PC-9 (cell line): ENCODE results near the gene ZNF470. TPM values are rescaled to one million over a fixed set of nuclear protein-coding genes. Genes with fewer than 3 reads are reported as not detected.

Experiments
- BruUV-seq: library from RNA; stranded (reverse); fragments of 400-500 nt; replicated peaks from 2 replicates; lab custom pipeline; 2021; lab: Mats Ljungman, UMichigan
- CTCF ChIA-PET: fragments of 300-600 bp; sonication (Branson Sonifier 250); formaldehyde crosslinking; loops from one replicate; lab custom pipeline; 2022; ENCODE audit warnings: antibody characterized with exemption; lab: Charles Lee
- POLR2A ChIA-PET: fragments of 300-600 bp; sonication (Branson Sonifier 250); formaldehyde crosslinking; loops from one replicate; lab custom pipeline; 2022; ENCODE audit warnings: antibody characterized with exemption; ENCODE audit not compliant: unreplicated experiment; lab: Charles Lee
- DNase-seq, 2 experiments: peaks; one replicate each; pipeline versions ENCODE4 v3.0.0 to v3.0.0-alpha.2; 2015 to 2022; ENCODE audit warnings: mixed read lengths in 1 of 2
- H2AFZ ChIP-seq: fragments of 200-600 bp; sonication (generic); 2 replicates; pipeline ENCODE4 v1.8.1; 2017; ENCODE audit warnings: antibody characterized with exemption
- H3F3A ChIP-seq: fragments of 200-600 bp; sonication (generic); 2 replicates; pipeline ENCODE4 v1.8.1; 2017; ENCODE audit warnings: antibody characterized with exemption, mild to moderate bottlenecking, low read depth; ENCODE audit not compliant: insufficient read depth
- H3K27ac ChIP-seq: fragments of 200-600 bp; sonication (generic); 2 replicates; pipeline ENCODE4 v1.6.1; 2016; ENCODE audit warnings: mixed run types
- H3K27me3 ChIP-seq: fragments of 200-600 bp; sonication (generic); 2 replicates; pipeline ENCODE4 v1.6.1; 2016; ENCODE audit warnings: low read depth, mixed run types; ENCODE audit not compliant: insufficient read depth
- H3K36me3 ChIP-seq: fragments of 200-600 bp; sonication (generic); 2 replicates; pipeline ENCODE4 v1.6.1; 2016; ENCODE audit warnings: low read depth, mixed run types
- H3K4me1 ChIP-seq: fragments of 200-600 bp; sonication (generic); replicated peaks from 2 replicates; pipeline ENCODE4 v1.6.1; 2016; ENCODE audit warnings: mixed run types; ENCODE audit not compliant: insufficient read depth
- H3K4me2 ChIP-seq: fragments of 200-600 bp; sonication (generic); 2 replicates; pipeline ENCODE4 v1.6.1; 2017; ENCODE audit warnings: mixed run types
- H3K4me3 ChIP-seq: fragments of 200-600 bp; sonication (generic); 2 replicates; pipeline ENCODE4 v1.6.1; 2016; ENCODE audit warnings: mixed run types
- H3K79me2 ChIP-seq: fragments of 200-600 bp; sonication (generic); 2 replicates; pipeline ENCODE4 v1.6.1; 2017; ENCODE audit warnings: low read depth, mixed run types
- H3K9me2 ChIP-seq: fragments of 200-600 bp; sonication (generic); 2 replicates; pipeline ENCODE4 v1.8.1; 2017; ENCODE audit warnings: mild to moderate bottlenecking; ENCODE audit not compliant: insufficient read depth
- H3K9me3 ChIP-seq: fragments of 200-600 bp; sonication (generic); 2 replicates; pipeline ENCODE4 v1.8.1; 2016; ENCODE audit warnings: low read depth; ENCODE audit not compliant: insufficient read depth
- H4K20me1 ChIP-seq: fragments of 200-600 bp; sonication (generic); 2 replicates; pipeline ENCODE4 v1.8.1; 2017; ENCODE audit not compliant: insufficient read depth
- CTCF ChIP-seq: fragments of 200-600 bp; sonication (generic); conservative IDR thresholded peaks from 2 replicates; pipeline ENCODE4 v1.6.1; 2017; ENCODE audit warnings: mixed run types, antibody characterized with exemption, mild to moderate bottlenecking, moderate library complexity
- EZH2 ChIP-seq: fragments of 200-600 bp; sonication (generic); IDR thresholded peaks from 2 replicates; pipeline ENCODE4 v1.8.0; 2017; ENCODE audit warnings: antibody characterized with exemption, low read depth
- intact Hi-C: fragments of 100-400 bp; cut with micrococcal nuclease; formaldehyde crosslinking; loops from one replicate; pipeline ENCODE4 v1.10.0; 2022; ENCODE audit not compliant: unreplicated experiment
- total RNA-seq: library from RNA; stranded (reverse); gene quantifications from 2 replicates; pipeline ENCODE4 v1.2.3, GENCODE V29; 2021

The ZNF470 gene
- total RNA-seq, 1 experiment from 2014 or later, result 1.7 TPM

GRCh38 chr19:56547535-56547934 is 19.7 kb upstream of the ZNF470 start:
- Histone ChIP-seq H3K79me2 (no peaks in the 10 kb centered on the region), H3K9me3 (peaks cover 33% of the 10 kb centered on the region), H3F3A (no peaks in the 10 kb centered on the region), H3K4me2 (no peak overlapping the region), H3K27me3 (no peaks in the 10 kb centered on the region), H3K4me3 (no peak overlapping the region), H4K20me1 (no peaks in the 10 kb centered on the region), H3K27ac (no peak overlapping the region), H3K4me1 (no peaks in the 10 kb centered on the region), H3K9me2 (no peaks in the 10 kb centered on the region), H2AFZ (no peak overlapping the region), H3K36me3 (peaks cover 17% of the 10 kb centered on the region)
- BruUV-seq, result no TSS peak
- POLR2A ChIA-PET, result no interaction called here
- DNase-seq, result no peak
- TF ChIP-seq EZH2 (no peak), CTCF (no peak)
- intact Hi-C loops, result no loop called here
- CTCF ChIA-PET, result no interaction called here

DNA sequence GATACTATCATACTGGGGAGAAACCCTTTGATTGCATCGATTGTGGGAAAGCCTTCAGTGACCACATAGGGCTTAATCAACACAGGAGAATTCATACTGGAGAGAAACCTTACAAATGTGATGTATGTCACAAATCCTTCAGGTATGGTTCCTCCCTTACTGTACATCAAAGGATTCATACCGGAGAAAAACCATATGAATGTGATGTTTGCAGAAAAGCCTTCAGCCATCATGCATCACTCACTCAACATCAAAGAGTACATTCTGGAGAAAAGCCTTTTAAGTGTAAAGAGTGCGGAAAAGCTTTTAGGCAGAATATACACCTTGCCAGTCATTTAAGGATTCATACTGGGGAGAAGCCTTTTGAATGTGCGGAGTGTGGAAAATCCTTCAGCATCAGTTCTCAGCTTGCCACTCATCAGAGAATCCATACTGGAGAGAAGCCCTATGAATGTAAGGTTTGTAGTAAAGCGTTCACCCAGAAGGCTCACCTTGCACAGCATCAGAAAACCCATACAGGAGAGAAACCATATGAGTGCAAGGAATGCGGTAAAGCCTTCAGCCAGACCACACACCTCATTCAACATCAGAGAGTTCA is 12.9 kb upstream of the ZNF470 start:
- peaks cover 85% of the 10 kb centered on the region for H3K9me3 ChIP-seq
- peaks cover 26% of the 10 kb centered on the region for H3K36me3 ChIP-seq
- no peak overlapping the region for H3K27ac ChIP-seq
- POLR2A ChIA-PET, result no interaction called here
- BruUV-seq, result no TSS peak
- H3K4me1 ChIP-seq, result no peaks in the 10 kb centered on the region
- CTCF ChIA-PET, result no interaction called here
- no peak overlapping the region for H3K4me2 ChIP-seq
- intact Hi-C loops, result no loop called here
- no peak overlapping the region for H2AFZ ChIP-seq
- H3F3A ChIP-seq, result no peaks in the 10 kb centered on the region
- no peak for DNase-seq
- TF ChIP-seq EZH2 (no peak), CTCF (no peak)
- H3K27me3 ChIP-seq, result no peaks in the 10 kb centered on the region
- H4K20me1 ChIP-seq, result no peaks in the 10 kb centered on the region
- H3K9me2 ChIP-seq, result no peaks in the 10 kb centered on the region
- no peaks in the 10 kb centered on the region for H3K79me2 ChIP-seq
- H3K4me3 ChIP-seq, result no peak overlapping the region

DNA sequence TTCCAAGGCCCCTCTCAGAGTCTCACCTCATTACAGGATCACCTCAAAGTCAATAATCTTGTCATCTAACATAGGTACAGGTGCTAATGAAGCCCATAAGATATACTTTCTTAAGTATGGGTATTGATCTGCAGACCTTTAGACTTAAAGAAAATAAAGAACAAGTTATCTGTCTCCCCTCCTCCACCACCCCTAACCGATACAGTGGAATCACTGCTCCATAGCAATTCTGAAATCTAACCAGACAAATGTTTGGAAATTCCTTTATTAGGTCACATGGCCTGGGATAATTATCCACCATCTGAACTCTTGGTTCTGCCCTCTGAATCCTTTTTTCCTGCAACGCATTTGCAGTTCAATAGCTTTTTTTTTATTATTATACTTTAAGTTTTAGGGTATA is 4.5 kb upstream of the ZNF470 start:
- no peaks in the 10 kb centered on the region for H3K9me2 ChIP-seq

More for the DNA sequence above, 4.5 kb upstream of the ZNF470 start:
- H3K4me1 ChIP-seq, result no peaks in the 10 kb centered on the region
- no peaks in the 10 kb centered on the region for H4K20me1 ChIP-seq
- no peak overlapping the region for H3K4me2 ChIP-seq
- peaks cover 32% of the 10 kb centered on the region for H3K9me3 ChIP-seq
- intact Hi-C loops, result no loop called here
- no peaks in the 10 kb centered on the region for H3F3A ChIP-seq
- ChIA-PET POLR2A (no interaction called here), CTCF (no interaction called here)
- no peaks in the 10 kb centered on the region for H3K79me2 ChIP-seq
- no peak for DNase-seq
- no peak overlapping the region for H2AFZ ChIP-seq
- no peak overlapping the region for H3K27ac ChIP-seq
- H3K27me3 ChIP-seq, result no peaks in the 10 kb centered on the region
- BruUV-seq, result no TSS peak
- no peaks in the 10 kb centered on the region for H3K36me3 ChIP-seq
- no peak for TF ChIP-seq CTCF
- TF ChIP-seq EZH2, result no peak
- no peak overlapping the region for H3K4me3 ChIP-seq
